ENCODE results near the gene CXorf49B.
"Not testable (repeated sequence)": the region's sequence is repeated elsewhere in the genome, so short reads cannot be mapped to it uniquely, and the experiment has no call there.

The CXorf49B gene

GRCh38 chrX:71763049-71763448, at the start of gene CXorf49B:
TSS of gene CXorf49B (plus strand) at chrX:71763349. CDS start at chrX:71763424, 75 bp downstream.
- not testable (repeated sequence) for DNase-seq (ENCODE audit: low spot score)

- DNase-seq (ENCODE audit: low spot score), result not testable (repeated sequence)
Observed at GRCh38 chrX:71714064-71714463, 49.1 kb upstream of the CXorf49B start.

GRCh38 chrX:71715551-71715950, 47.6 kb upstream of the CXorf49B start:
- not testable (repeated sequence) for DNase-seq (ENCODE audit: low spot score)

- DNase-seq (ENCODE audit: low spot score), result not testable (repeated sequence)
Observed at GRCh38 chrX:71716323-71716722, 46.8 kb upstream of the CXorf49B start.

GRCh38 chrX:71718185-71718584, 45.0 kb upstream of the CXorf49B start, which contains the start of gene CXorf49:
TSS of gene CXorf49 (minus strand) at chrX:71718285. CDS start at chrX:71718151, 134 bp downstream.
- DNase-seq (ENCODE audit: low spot score), result not testable (repeated sequence)

- DNase-seq (ENCODE audit: low spot score), result not testable (repeated sequence)
Observed at GRCh38 chrX:71719195-71719594, 44.0 kb upstream of the CXorf49B start.

GRCh38 chrX:71720289-71720886, 42.8 kb upstream of the CXorf49B start:
- DNase-seq (ENCODE audit: low spot score), result not testable (repeated sequence)

- DNase-seq (ENCODE audit: low spot score), result not testable (repeated sequence)
Observed at GRCh38 chrX:71760688-71761281, 2.4 kb upstream of the CXorf49B start.

GRCh38 chrX:71764832-71765231, 1.7 kb downstream of the CXorf49B start:
- DNase-seq (ENCODE audit: low spot score), result not testable (repeated sequence)

- not testable (repeated sequence) for DNase-seq (ENCODE audit: low spot score)
Observed at GRCh38 chrX:71765613-71766012, 2.5 kb downstream of the CXorf49B start.

- DNase-seq (ENCODE audit: low spot score), result not testable (repeated sequence)
Observed at GRCh38 chrX:71767134-71767533, 4.0 kb downstream of the CXorf49B start.

GRCh38 chrX:71778322-71778721, 15.2 kb downstream of the CXorf49B start:
- not testable (repeated sequence) for DNase-seq (ENCODE audit: low spot score)

- DNase-seq (ENCODE audit: low spot score), result not testable (repeated sequence)
Observed at GRCh38 chrX:71782225-71782949, 19.2 kb downstream of the CXorf49B start.

GRCh38 chrX:71782950-71783299, 19.8 kb downstream of the CXorf49B start:
- DNase-seq (ENCODE audit: low spot score), result not testable (repeated sequence)

GRCh38 chrX:71783569-71784347, 20.6 kb downstream of the CXorf49B start:
- not testable (repeated sequence) for DNase-seq (ENCODE audit: low spot score)

- DNase-seq (ENCODE audit: low spot score), result not testable (repeated sequence)
Observed at GRCh38 chrX:71784348-71784983, 21.3 kb downstream of the CXorf49B start.

GRCh38 chrX:71806450-71806849, 43.3 kb downstream of the CXorf49B start:
- DNase-seq (ENCODE audit: low spot score), result not testable (repeated sequence)

GRCh38 chrX:71809886-71810285, 46.7 kb downstream of the CXorf49B start:
- DNase-seq (ENCODE audit: low spot score), result no peak

GRCh38 chrX:71814123-71814912, 51.2 kb downstream of the CXorf49B start:
- no peak for DNase-seq (ENCODE audit: low spot score)

- no peak for DNase-seq (ENCODE audit: low spot score)
Observed at GRCh38 chrX:71815121-71815905, 52.2 kb downstream of the CXorf49B start.
